GM12878 (cell line): Measurements from ENCODE around the gene CNTLN. TPM values are rescaled to one million over a fixed set of nuclear protein-coding genes. Genes with fewer than 3 reads are reported as not detected.

Experiments
- ATAC-seq: fragments of 200-7000 bp; cut with Tn5 transposase; 3 replicates; pipeline ENCODE4 v1.9.1; 2020; ENCODE audit warnings: mild to moderate bottlenecking, moderate library complexity
- BruUV-seq: library from RNA; stranded (reverse); fragments of 400-500 nt; replicated peaks from 2 replicates; lab custom pipeline; 2021; lab: Mats Ljungman, UMichigan
- CTCF ChIA-PET: fragments of 300-600 bp; sonication (Branson Sonifier 250); formaldehyde crosslinking; extraction: SDS; loops from one replicate; lab custom pipeline; 2021; ENCODE audit warnings: inconsistent platforms; lab: Yijun Ruan, JAX
- POLR2A ChIA-PET: fragments of 350-600 bp; formaldehyde crosslinking; extraction: SDS; loops from one replicate; lab custom pipeline; 2021; ENCODE audit warnings: inconsistent platforms; lab: Charles Lee
- RAD21 ChIA-PET: fragments of 300-600 bp; sonication (Branson Sonifier 250); formaldehyde crosslinking; loops from one replicate; lab custom pipeline; 2023; ENCODE audit warnings: antibody characterized with exemption; ENCODE audit not compliant: unreplicated experiment; lab: Charles Lee
- SMC1A ChIA-PET: fragments of 300-600 bp; sonication (Branson Sonifier 250); formaldehyde crosslinking; loops from one replicate; lab custom pipeline; 2023; ENCODE audit not compliant: unreplicated experiment, uncharacterized antibody; lab: Charles Lee
- DNase-seq: peaks from one replicate; pipeline ENCODE4 v3.0.0-alpha.2; 2011; ENCODE audit warnings: low read depth, low spot score
- FAIRE-seq: peaks from 3 replicates; lab custom pipeline; 2011; peaks lifted over from hg19 to GRCh38; lab: Jason Lieb, UNC
- H2AFZ ChIP-seq: 2 replicates; pipeline ENCODE4 v1.6.0; 2011; ENCODE audit warnings: low read depth, low read length, control low read depth; ENCODE audit not compliant: control insufficient read depth
- H3K27ac ChIP-seq: 2 replicates; pipeline ENCODE4 v1.5.1; 2011; ENCODE audit warnings: control low read depth; ENCODE audit not compliant: control insufficient read depth, insufficient read depth
- H3K27me3 ChIP-seq, 2 experiments: replicated peaks in 1 of 2; 2 replicates each; pipeline versions ENCODE4 v1.6.0 to v1.6.1; 2011; ENCODE audit warnings: low read length in 1 of 2; ENCODE audit not compliant: control insufficient read depth in 2 of 2, insufficient read depth in 2 of 2
- H3K36me3 ChIP-seq, 2 experiments: 2 replicates each; pipeline ENCODE4 v1.5.1; 2011; ENCODE audit warnings: low read length in 1 of 2; ENCODE audit not compliant: control insufficient read depth in 2 of 2, insufficient read depth in 2 of 2
- H3K4me1 ChIP-seq: 2 replicates; pipeline ENCODE4 v1.6.1; 2011; ENCODE audit warnings: mild to moderate bottlenecking, low read length, moderate library complexity, mixed read lengths; ENCODE audit not compliant: control insufficient read depth, insufficient read depth
- H3K4me2 ChIP-seq: 2 replicates; pipeline ENCODE4 v1.6.0; 2011; ENCODE audit warnings: control low read depth; ENCODE audit not compliant: control insufficient read depth, insufficient read depth
- H3K4me3 ChIP-seq: fragments of 200-600 bp; sonication (generic); 2 replicates; pipeline ENCODE4 v1.5.1; 2016
- H3K79me2 ChIP-seq: 2 replicates; pipeline ENCODE4 v1.6.0; 2011; ENCODE audit warnings: low read length; ENCODE audit not compliant: control insufficient read depth, insufficient read depth
- H3K9ac ChIP-seq: 2 replicates; pipeline ENCODE4 v1.8.0; 2011; ENCODE audit warnings: low read length, control low read depth, mixed read lengths; ENCODE audit not compliant: control insufficient read depth, insufficient read depth
- H3K9me3 ChIP-seq: replicated peaks from 3 replicates; pipeline ENCODE4 v1.5.1; 2011; ENCODE audit warnings: mild to moderate bottlenecking, low read length; ENCODE audit not compliant: control insufficient read depth, insufficient read depth
- H4K20me1 ChIP-seq: 2 replicates; pipeline ENCODE4 v1.6.0; 2011; ENCODE audit not compliant: control insufficient read depth, insufficient read depth
- ASH2L ChIP-seq: fragments of 300-600, 200-600 bp; sonication (generic); IDR thresholded peaks from 2 replicates; pipeline ENCODE4 v1.6.1; 2017; ENCODE audit warnings: low read depth, mild to moderate bottlenecking, borderline replicate concordance
- CHD4 ChIP-seq: fragments of 200-600 bp; sonication (generic); IDR thresholded peaks from 2 replicates; pipeline ENCODE4 v1.6.1; 2016; ENCODE audit warnings: mild to moderate bottlenecking
- EZH2 ChIP-seq: IDR thresholded peaks from 2 replicates; pipeline ENCODE4 v1.6.1; 2012; ENCODE audit warnings: low read depth, mild to moderate bottlenecking, control low read depth, inconsistent platforms, low read length, borderline replicate concordance; ENCODE audit not compliant: control insufficient read depth
- IRF5 ChIP-seq: fragments of 450-650 bp; IDR thresholded peaks from 2 replicates; pipeline ENCODE4 v1.6.1; 2017; ENCODE audit warnings: borderline replicate concordance
- MEF2A ChIP-seq: IDR thresholded peaks from 2 replicates; pipeline ENCODE4 v1.6.1; 2011; ENCODE audit warnings: low read depth, mild to moderate bottlenecking, low read length, moderate library complexity; ENCODE audit not compliant: insufficient read depth
- PKNOX1 ChIP-seq: fragments of 450-650 bp; IDR thresholded peaks from 2 replicates; pipeline ENCODE4 v1.6.1; 2016; ENCODE audit warnings: mild to moderate bottlenecking
- SPI1 ChIP-seq: IDR thresholded peaks from 2 replicates; pipeline ENCODE4 v1.6.1; 2011; ENCODE audit warnings: low read depth, mild to moderate bottlenecking, low read length, moderate library complexity, borderline replicate concordance; ENCODE audit not compliant: insufficient read depth
- SUZ12 ChIP-seq: fragments of 200-600 bp; sonication (generic); IDR thresholded peaks from one replicate; pipeline ENCODE4 v1.6.1; 2018; ENCODE audit warnings: antibody characterized with exemption, mild to moderate bottlenecking; ENCODE audit not compliant: unreplicated experiment
- ZBED1 ChIP-seq: IDR thresholded peaks from 2 replicates; pipeline ENCODE4 v1.6.1; 2016; ENCODE audit warnings: borderline replicate concordance
- in situ Hi-C: fragments of 300-500 bp; cut with MboI; formaldehyde crosslinking; loops from 9 replicates; pipeline ENCODE4 v1.14.3; 2018; ENCODE audit warnings: mixed read lengths
- intact Hi-C: fragments of 100-400 bp; cut with micrococcal nuclease; formaldehyde crosslinking; loops from one replicate; pipeline ENCODE4 v1.14.2; 2022; ENCODE audit not compliant: unreplicated experiment
- polyA plus RNA-seq, 11 experiments: library from polyadenylated mRNA; depleted of rRNA in 4 of 11; unstranded in 6 of 11; stranded (reverse) in 5 of 11; fragments of >200 nt; fragmentation: Nextera tagmentation in 4 of 11; fragmentation: Illumina TruSeq in 1 of 11; extraction: Ambion mirVana in 4 of 11; extraction: Trizol in 1 of 11; gene quantifications; 1 replicate in 1 of 11; 2 replicates in 10 of 11; pipeline versions ENCODE4 v1.2.1 to v1.2.3, GENCODE V29; 2011 to 2016; ENCODE audit warnings: inconsistent platforms in 2 of 11, missing spikeins in 2 of 11, low read depth in 1 of 11
- total RNA-seq, 4 experiments: library from RNA; depleted of rRNA in 3 of 4; stranded (reverse); fragments of >200 nt in 3 of 4; fragmentation: Illumina TruSeq in 1 of 4; extraction: Trizol in 1 of 4; gene quantifications; 2 replicates each; pipeline versions ENCODE4 v1.2.1 to v1.2.3, GENCODE V29; 2013 to 2021

Gene CNTLN
- total and polyA plus RNA-seq, 10 of the 15 experiments (the other 5 are each of a cell fraction or from before 2014, with no cell fraction given), result 0.01 to 7.0 (median 0.03) TPM; not detected in 4

DNA sequence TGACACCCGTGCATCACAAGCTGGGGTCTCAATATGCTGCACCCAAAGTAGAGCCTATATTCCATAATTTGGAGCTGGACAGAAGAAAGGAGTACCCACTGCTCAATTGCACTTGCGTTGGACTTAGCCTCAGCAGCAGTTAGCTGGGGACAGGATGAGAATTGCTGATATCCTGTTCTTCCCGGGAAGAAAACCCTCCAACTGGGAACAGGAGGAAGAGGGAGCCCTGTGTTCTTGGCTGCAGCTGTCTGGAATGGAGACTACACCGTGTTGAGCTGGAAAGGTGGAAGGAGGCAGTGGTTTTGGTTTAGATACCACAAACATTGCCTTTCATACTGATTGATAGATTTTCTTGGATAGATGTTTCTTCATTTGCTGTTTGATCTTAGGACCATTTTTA lies 24.6 kb downstream of the CNTLN start (continued):
- TF ChIP-seq IRF5, result no peak
- no peak for TF ChIP-seq ZBED1
- no peak for TF ChIP-seq EZH2
- TF ChIP-seq SUZ12, result no peak
- no peak for TF ChIP-seq MEF2A
- TF ChIP-seq ASH2L, result no peak
- no peak for TF ChIP-seq PKNOX1

- TF ChIP-seq PKNOX1 (peak; percentile 79), SPI1 (peak; percentile 49; the same call in 1 of the 2 replicates), CHD4 (no peak)
- FAIRE-seq (peak; percentile 57), ATAC-seq (no peak), DNase-seq (no peak)
- H3K27ac ChIP-seq, result no peak overlapping the region
- ChIA-PET SMC1A (no interaction called here), CTCF (interaction anchor here (1.3 kb wide), 1 partner anchor 43 kb away, joined by 4 read pairs; no protein-coding TSS in a partner anchor), RAD21 (no interaction called here), POLR2A (no interaction called here)
- in situ Hi-C loops, result no loop called here
- no TSS peak for BruUV-seq
- H3K36me3 ChIP-seq, result no peaks in the 10 kb centered on the region
- H3K4me1 ChIP-seq, result no peaks in the 10 kb centered on the region
- intact Hi-C loops, result no loop called here
- no peak overlapping the region for H3K4me2 ChIP-seq
- H3K9ac ChIP-seq, result no peak overlapping the region
- H3K27me3 ChIP-seq, result no peaks in the 10 kb centered on the region
- H3K9me3 ChIP-seq, result no peaks in the 10 kb centered on the region; the same call in 2 of the 3 replicates
- H4K20me1 ChIP-seq, result no peaks in the 10 kb centered on the region
- no peak overlapping the region for H2AFZ ChIP-seq
- H3K79me2 ChIP-seq, result no peaks in the 10 kb centered on the region
- H3K4me3 ChIP-seq, result no peak overlapping the region
These were observed 25.5 kb downstream of the CNTLN start for GRCh38 chr9:17160327-17160726.
